Chondrocyte (in vitro differentiated cells): ENCODE measurements around the gene TOX4. TPM values are rescaled to one million over a fixed set of nuclear protein-coding genes. Genes with fewer than 3 reads are reported as not detected.
A peak's percentile ranks its signal among the peaks of the same experiment; 100 is the strongest.

Source experiments
- DNase-seq: peaks from one replicate; pipeline ENCODE4 v3.0.0; 2021; ENCODE audit warnings: mixed read lengths, low spot score
- H3K27ac Mint-ChIP-seq: one replicate; pipeline ENCODE4 v1.8.0; 2021; ENCODE audit warnings: mild to moderate bottlenecking, moderate library complexity, mixed read lengths; ENCODE audit not compliant: unreplicated experiment
- H3K27me3 Mint-ChIP-seq: 2 replicates; pipeline ENCODE4 v1.8.0; 2021; ENCODE audit warnings: low read depth, mixed read lengths
- H3K36me3 Mint-ChIP-seq: 2 replicates; pipeline ENCODE4 v1.8.0; 2021; ENCODE audit warnings: low read depth, mixed read lengths
- H3K4me1 Mint-ChIP-seq: 2 replicates; pipeline ENCODE4 v1.8.0; 2021; ENCODE audit warnings: low read depth, mild to moderate bottlenecking, mixed read lengths
- H3K4me3 Mint-ChIP-seq: one replicate; pipeline ENCODE4 v1.8.0; 2021; ENCODE audit warnings: mild to moderate bottlenecking, moderate library complexity, mixed read lengths; ENCODE audit not compliant: unreplicated experiment
- H3K9me3 Mint-ChIP-seq: 2 replicates; pipeline ENCODE4 v1.8.0; 2021; ENCODE audit warnings: low read depth, mixed read lengths
- total RNA-seq: library from RNA; stranded (reverse); gene quantifications from 3 replicates; pipeline ENCODE4 v1.2.1, GENCODE V29; 2021
- TF ChIP-seq, protein P1 (sequence below): fragments of 200-600 bp; sonication (generic); IDR thresholded peaks from 2 replicates; pipeline ENCODE4 v1.5.0; 2021; ENCODE audit warnings: antibody characterized with exemption, mild to moderate bottlenecking, moderate library complexity

The TOX4 gene
- total RNA-seq, 1 donor from 2014 or later = 71.8 TPM

DNA sequence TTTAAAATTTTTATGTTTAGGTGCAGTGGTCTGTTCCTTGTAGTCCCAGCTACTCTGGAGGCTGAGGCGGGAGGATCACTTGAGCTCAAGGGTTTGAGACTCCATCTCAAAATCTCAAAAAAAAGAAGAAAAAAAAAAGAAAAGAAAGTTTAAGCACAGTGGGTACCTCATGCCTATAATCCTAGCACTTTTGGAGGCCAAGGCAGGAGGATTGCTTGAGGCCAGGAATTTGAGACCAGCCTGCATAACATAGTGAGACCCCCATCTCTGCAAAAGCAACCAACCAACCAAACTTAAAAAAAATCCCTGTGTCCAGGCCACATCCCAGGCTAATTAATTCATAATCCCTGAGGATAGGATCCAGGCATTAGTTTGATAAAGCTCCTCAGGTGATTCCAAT, 52.5 kb downstream of the TOX4 start:
- Mint-ChIP-seq H3K4me1 (peaks cover 10% of the 10 kb centered on the region), H3K9me3 (no peaks in the 10 kb centered on the region), H3K4me3 (no peak overlapping the region), H3K36me3 (no peaks in the 10 kb centered on the region), H3K27ac (no peak overlapping the region), H3K27me3 (peaks cover 10% of the 10 kb centered on the region)
- no peak for DNase-seq
- TF ChIP-seq, protein P1, sequence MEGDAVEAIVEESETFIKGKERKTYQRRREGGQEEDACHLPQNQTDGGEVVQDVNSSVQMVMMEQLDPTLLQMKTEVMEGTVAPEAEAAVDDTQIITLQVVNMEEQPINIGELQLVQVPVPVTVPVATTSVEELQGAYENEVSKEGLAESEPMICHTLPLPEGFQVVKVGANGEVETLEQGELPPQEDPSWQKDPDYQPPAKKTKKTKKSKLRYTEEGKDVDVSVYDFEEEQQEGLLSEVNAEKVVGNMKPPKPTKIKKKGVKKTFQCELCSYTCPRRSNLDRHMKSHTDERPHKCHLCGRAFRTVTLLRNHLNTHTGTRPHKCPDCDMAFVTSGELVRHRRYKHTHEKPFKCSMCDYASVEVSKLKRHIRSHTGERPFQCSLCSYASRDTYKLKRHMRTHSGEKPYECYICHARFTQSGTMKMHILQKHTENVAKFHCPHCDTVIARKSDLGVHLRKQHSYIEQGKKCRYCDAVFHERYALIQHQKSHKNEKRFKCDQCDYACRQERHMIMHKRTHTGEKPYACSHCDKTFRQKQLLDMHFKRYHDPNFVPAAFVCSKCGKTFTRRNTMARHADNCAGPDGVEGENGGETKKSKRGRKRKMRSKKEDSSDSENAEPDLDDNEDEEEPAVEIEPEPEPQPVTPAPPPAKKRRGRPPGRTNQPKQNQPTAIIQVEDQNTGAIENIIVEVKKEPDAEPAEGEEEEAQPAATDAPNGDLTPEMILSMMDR = no peak

DNA sequence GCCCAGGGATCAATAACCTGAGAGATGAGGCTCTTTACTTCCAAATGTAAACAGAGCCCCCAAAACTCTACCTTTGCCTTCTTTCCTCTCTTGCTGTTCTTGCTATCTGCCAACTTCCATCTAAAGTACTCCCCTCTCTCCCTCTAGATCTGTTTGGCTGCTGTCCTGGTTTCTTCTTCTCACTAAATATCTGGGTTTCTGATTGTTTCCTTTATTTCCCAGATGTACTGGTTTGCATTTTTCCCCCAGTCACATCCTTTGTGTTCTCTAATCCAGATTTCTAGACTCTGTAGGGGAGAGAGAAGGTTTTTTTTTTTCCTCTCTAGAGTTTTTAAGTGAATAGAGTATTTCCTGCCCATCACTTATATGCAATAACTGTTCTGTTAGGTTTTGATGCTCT, 56.3 kb downstream of the TOX4 start:
- Mint-ChIP-seq H3K4me3 (no peak overlapping the region), H3K4me1 (peaks cover 13% of the 10 kb centered on the region), H3K9me3 (no peaks in the 10 kb centered on the region), H3K27me3 (peaks cover 34% of the 10 kb centered on the region), H3K27ac (no peak overlapping the region), H3K36me3 (no peaks in the 10 kb centered on the region)
- no peak for DNase-seq
- TF ChIP-seq, protein P1 = no peak

DNA sequence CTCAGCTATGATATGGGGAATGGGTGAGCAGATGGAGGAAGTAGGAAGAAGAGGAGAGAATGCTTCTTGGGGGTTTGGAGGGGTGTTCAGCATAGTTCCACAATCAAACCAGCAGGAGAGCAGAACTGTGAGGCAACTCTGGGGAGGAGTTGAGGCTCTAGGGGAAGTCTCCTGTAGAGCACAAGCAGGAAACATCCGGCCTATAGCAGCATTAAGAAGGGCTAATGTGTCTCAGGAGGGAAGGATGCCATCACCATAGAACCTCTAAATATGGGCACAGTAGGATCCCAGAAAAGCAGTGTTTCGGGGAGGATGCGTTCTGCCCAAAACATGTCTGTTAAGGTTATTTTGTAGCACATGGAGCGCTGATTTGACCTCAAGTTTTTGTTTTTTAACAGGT, 57.6 kb downstream of the TOX4 start:
- no peak for DNase-seq
- peaks cover 13% of the 10 kb centered on the region for H3K4me1 Mint-ChIP-seq
- no peak overlapping the region for H3K27ac Mint-ChIP-seq
- TF ChIP-seq, protein P1 = no peak
- no peak overlapping the region for H3K4me3 Mint-ChIP-seq
- H3K9me3 Mint-ChIP-seq = no peaks in the 10 kb centered on the region
- peaks cover 46% of the 10 kb centered on the region for H3K27me3 Mint-ChIP-seq
- no peaks in the 10 kb centered on the region for H3K36me3 Mint-ChIP-seq

DNA sequence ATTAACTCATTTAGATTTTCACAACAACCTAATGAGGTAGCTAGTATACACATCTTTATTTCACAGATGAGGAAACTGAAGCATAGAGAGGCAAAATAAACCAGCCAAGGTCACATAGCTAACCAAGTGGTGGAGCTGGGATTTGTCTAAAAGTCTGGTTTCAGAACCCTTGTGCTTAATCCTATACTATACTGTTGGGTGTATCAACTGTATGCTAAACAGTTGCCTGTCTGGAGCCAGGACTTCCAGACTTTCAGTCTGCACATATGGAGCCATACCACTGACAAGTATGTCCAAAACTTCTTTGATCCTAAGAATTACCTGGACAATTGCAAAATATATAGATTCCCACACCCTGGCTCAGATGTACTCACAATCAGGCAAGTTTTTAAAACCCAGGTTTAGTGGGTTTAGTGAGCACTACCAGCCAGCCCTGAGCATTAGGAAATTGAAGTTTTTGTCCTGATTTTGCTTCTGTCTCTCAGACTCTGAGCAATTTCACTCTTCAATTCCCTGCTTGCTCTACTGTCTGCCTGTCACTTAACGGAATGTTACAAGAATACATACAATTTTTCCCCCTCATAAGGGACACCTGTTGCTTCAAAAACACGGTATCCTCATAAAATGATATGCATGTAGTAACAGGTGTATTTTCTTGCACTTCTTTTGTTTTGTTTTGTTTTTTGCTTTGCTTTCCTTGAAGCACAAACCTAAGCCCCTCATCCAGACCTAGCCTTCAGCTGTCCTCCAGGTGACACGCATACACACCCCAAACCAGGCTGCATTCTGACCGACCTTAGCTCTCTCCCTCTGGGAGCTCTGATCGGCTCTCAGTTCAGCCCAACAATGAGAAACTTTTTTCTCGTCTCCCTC, 58.8 kb downstream of the TOX4 start:
- peaks cover 47% of the 10 kb centered on the region for H3K27me3 Mint-ChIP-seq
- H3K4me1 Mint-ChIP-seq = peaks cover 13% of the 10 kb centered on the region
- H3K9me3 Mint-ChIP-seq = no peaks in the 10 kb centered on the region
- H3K4me3 Mint-ChIP-seq = peak overlapping the region; percentile 55
- H3K36me3 Mint-ChIP-seq = no peaks in the 10 kb centered on the region
- no peak for DNase-seq
- no peak overlapping the region for H3K27ac Mint-ChIP-seq
- TF ChIP-seq, protein P1 = no peak

DNA sequence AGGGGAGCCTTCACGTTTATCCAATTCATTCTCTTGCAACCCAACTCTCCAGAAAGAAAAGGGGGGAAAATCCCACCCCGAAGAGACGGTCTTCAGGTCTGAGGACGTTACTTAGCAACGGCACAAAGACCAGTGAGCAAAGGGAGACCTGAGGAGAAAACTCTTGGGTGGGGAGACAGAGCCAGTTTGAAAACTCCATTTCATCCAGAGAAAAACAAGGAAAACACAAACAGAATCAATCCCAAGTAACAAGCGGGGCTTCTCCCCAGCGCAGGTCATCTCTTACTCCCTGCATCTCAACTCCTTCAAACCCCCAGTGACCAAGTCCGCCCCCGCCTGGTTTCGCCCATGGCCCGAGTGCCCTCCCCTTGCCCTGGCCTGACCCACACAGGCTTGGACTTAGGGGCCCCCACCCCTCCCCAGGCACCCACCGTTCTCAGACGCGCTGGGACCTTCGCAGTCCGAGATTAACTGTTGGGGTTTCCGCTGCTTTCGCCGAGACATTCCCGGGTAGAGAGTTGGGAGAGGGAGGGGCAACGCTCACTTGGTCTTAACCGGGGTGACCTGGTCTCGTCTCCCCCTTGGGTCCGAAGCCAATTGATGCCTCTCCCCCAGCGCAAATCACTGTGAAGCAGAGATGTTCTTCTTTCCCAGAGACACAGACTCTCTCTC, 59.6 kb downstream of the TOX4 start:
- Mint-ChIP-seq H3K4me3 (peak overlapping the region; percentile 55), H3K27ac (no peak overlapping the region), H3K9me3 (no peaks in the 10 kb centered on the region), H3K36me3 (no peaks in the 10 kb centered on the region), H3K4me1 (peaks cover 13% of the 10 kb centered on the region), H3K27me3 (peaks cover 47% of the 10 kb centered on the region)
- TF ChIP-seq, protein P1 = no peak
- no peak for DNase-seq
